ENCODE results near the gene APMAP. TPM values are rescaled to one million over a fixed set of nuclear protein-coding genes. Genes with fewer than 3 reads are reported as not detected.

The APMAP gene
- total and polyA plus RNA-seq, 9 of the 15 experiments (the other 6 are each of a cell fraction or from before 2014, with no cell fraction given), result 6.7 to 18.2 (median 14.4) TPM

GRCh38 chr20:24966317-24967012 lies 26.1 kb downstream of the APMAP start:
- BruUV-seq (replicated peaks), result no TSS peak
- no peak for TF ChIP-seq ATF1 (CRISPR knock-in tag; IDR thresholded peaks at IDR 0.05)
- no peak for TF ChIP-seq ATF1 (tag; IDR thresholded peaks at IDR 0.05)
- TF ChIP-seq YY1 (IDR thresholded peaks at IDR 0.05; ENCODE audit: borderline replicate concordance in 1 of 3, control insufficient read depth in 1 of 3, extremely low read depth in 1 of 3, insufficient read depth in 3 of 3, insufficient read length in 1 of 3, insufficient replicate concordance in 2 of 3, low read depth in 1 of 3, low read length in 2 of 3), result no peak
- no peak for TF ChIP-seq JUN (IDR thresholded peaks at IDR 0.05; ENCODE audit: borderline replicate concordance, low read depth, low read length)
- no peak for TF ChIP-seq JUN (CRISPR knock-in tag; IDR thresholded peaks at IDR 0.05; ENCODE audit: borderline replicate concordance)
- no peak for TF ChIP-seq ATF2 (CRISPR knock-in tag; IDR thresholded peaks at IDR 0.05)
- TF ChIP-seq ZNF239 (CRISPR knock-in tag; IDR thresholded peaks at IDR 0.05), result no peak
- TF ChIP-seq XRCC4 (IDR thresholded peaks at IDR 0.05; ENCODE audit: extremely low read depth, insufficient read depth, insufficient read length), result no peak
- no peak for TF ChIP-seq MAFK (IDR thresholded peaks at IDR 0.05; ENCODE audit: low read length)
- no peak for TF ChIP-seq DNMT1 (IDR thresholded peaks at IDR 0.05)
- TF ChIP-seq BCLAF1 (IDR thresholded peaks at IDR 0.05; ENCODE audit: borderline replicate concordance in 1 of 2, control insufficient read depth in 1 of 2, low read depth in 2 of 2, low read length in 1 of 2), result no peak
- no peak for TF ChIP-seq SRSF3 (IDR thresholded peaks at IDR 0.05; ENCODE audit: insufficient read depth, low read length)
- TF ChIP-seq KDM2B (CRISPR knock-in tag; IDR thresholded peaks at IDR 0.05), result no peak
- TF ChIP-seq, protein P1, sequence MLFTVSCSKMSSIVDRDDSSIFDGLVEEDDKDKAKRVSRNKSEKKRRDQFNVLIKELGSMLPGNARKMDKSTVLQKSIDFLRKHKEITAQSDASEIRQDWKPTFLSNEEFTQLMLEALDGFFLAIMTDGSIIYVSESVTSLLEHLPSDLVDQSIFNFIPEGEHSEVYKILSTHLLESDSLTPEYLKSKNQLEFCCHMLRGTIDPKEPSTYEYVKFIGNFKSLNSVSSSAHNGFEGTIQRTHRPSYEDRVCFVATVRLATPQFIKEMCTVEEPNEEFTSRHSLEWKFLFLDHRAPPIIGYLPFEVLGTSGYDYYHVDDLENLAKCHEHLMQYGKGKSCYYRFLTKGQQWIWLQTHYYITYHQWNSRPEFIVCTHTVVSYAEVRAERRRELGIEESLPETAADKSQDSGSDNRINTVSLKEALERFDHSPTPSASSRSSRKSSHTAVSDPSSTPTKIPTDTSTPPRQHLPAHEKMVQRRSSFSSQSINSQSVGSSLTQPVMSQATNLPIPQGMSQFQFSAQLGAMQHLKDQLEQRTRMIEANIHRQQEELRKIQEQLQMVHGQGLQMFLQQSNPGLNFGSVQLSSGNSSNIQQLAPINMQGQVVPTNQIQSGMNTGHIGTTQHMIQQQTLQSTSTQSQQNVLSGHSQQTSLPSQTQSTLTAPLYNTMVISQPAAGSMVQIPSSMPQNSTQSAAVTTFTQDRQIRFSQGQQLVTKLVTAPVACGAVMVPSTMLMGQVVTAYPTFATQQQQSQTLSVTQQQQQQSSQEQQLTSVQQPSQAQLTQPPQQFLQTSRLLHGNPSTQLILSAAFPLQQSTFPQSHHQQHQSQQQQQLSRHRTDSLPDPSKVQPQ (CRISPR knock-in tag; IDR thresholded peaks at IDR 0.05; ENCODE audit: borderline replicate concordance), result no peak

More at GRCh38 chr20:24966317-24967012, 26.1 kb downstream of the APMAP start:
- no peak overlapping the region for H3K4me3 ChIP-seq
- POLR2A ChIA-PET, result no interaction called here
- no peaks in the 10 kb centered on the region for H3K9me1 ChIP-seq (ENCODE audit: control insufficient read depth, insufficient read depth, low read length)
- intact Hi-C loops (cut with micrococcal nuclease), result no loop called here
- peaks cover 38% of the 10 kb centered on the region; the same call in 2 of the 3 replicates for H3K36me3 ChIP-seq (ENCODE audit: control insufficient read depth, insufficient read depth, low read length)
- ATAC-seq (no peak), FAIRE-seq (no peak), DNase-seq (ENCODE audit: extremely low read depth in 1 of 4, low spot score in 3 of 4) (no peak)
- no peak overlapping the region for H2AFZ ChIP-seq (ENCODE audit: low read depth, low read length)
- no peaks in the 10 kb centered on the region for H3K9me3 ChIP-seq (replicated peaks; ENCODE audit: control insufficient read depth, insufficient read depth, low read depth, low read length)
- CTCF ChIA-PET (ENCODE audit: low intra/inter-chr PET ratio), result no interaction called here
- H3K27me3 ChIP-seq (ENCODE audit: control insufficient read depth in 2 of 2, insufficient read depth in 2 of 2, low read length in 2 of 2), result no peaks in the 10 kb centered on the region
- H3K27ac ChIP-seq (ENCODE audit: extremely low read depth, low read depth, low read length), result no peak overlapping the region
- H3K4me1 ChIP-seq (replicated peaks in 1 of 2; ENCODE audit: control insufficient read depth in 2 of 2, insufficient read depth in 2 of 2, low read length in 2 of 2), result no peaks in the 10 kb centered on the region
- in situ Hi-C loops (cut with MboI), result no loop called here
- 94% methylated on average over 14 of the region's 15 CpGs for WGBS (ENCODE audit: insufficient coverage, low coverage, missing lambda C conversion rate)
- H3K79me2 ChIP-seq (ENCODE audit: control insufficient read depth, insufficient read depth, low read length), result no peaks in the 10 kb centered on the region
- no peak overlapping the region for H3K4me2 ChIP-seq (ENCODE audit: insufficient read depth, low read length)
- no peaks in the 10 kb centered on the region for H4K20me1 ChIP-seq (replicated peaks; ENCODE audit: control insufficient read depth, insufficient read depth, low read length)
- H3K9ac ChIP-seq (ENCODE audit: insufficient read depth in 1 of 2, low read depth in 2 of 2, low read length in 2 of 2), result no peak overlapping the region

Measured in K562 (cell line).